IMR-90 (cell line): ENCODE measurements around the gene CCT4. TPM values are rescaled to one million over a fixed set of nuclear protein-coding genes. Genes with fewer than 3 reads are reported as not detected.

Experiments
- ATAC-seq: fragments of 200-7000 bp; cut with Tn5 transposase; 2 replicates; pipeline ENCODE4 v1.9.1; 2020; ENCODE audit warnings: low read depth, mild to moderate bottlenecking, moderate library complexity
- BruUV-seq: library from RNA; stranded (reverse); fragments of 400-500 nt; replicated peaks from 2 replicates; lab custom pipeline; 2021; lab: Mats Ljungman, UMichigan
- CTCF ChIA-PET: fragments of 300-600 bp; formaldehyde crosslinking; extraction: SDS; loops from one replicate; lab custom pipeline; 2021; ENCODE audit warnings: antibody characterized with exemption; lab: Yijun Ruan, JAX
- POLR2A ChIA-PET: fragments of 300-600 bp; sonication (Branson Sonifier 250); formaldehyde crosslinking; loops from one replicate; lab custom pipeline; 2022; ENCODE audit warnings: antibody characterized with exemption; ENCODE audit not compliant: unreplicated experiment; lab: Charles Lee
- DNase-seq: peaks from one replicate; pipeline ENCODE4 v3.0.0; 2013
- H2AFZ ChIP-seq: replicated peaks from 2 replicates; pipeline ENCODE3; 2013; ENCODE audit warnings: low read length, mild to moderate bottlenecking; ENCODE audit not compliant: poor library complexity
- H2AK5ac ChIP-seq: 2 replicates; pipeline ENCODE4 v1.6.1; 2013; ENCODE audit warnings: low read depth, low read length, inconsistent platforms
- H2AK9ac ChIP-seq: replicated peaks from 2 replicates; pipeline ENCODE3; 2013; ENCODE audit warnings: mild to moderate bottlenecking, low read depth, low read length, moderate library complexity; ENCODE audit not compliant: poor library complexity
- H2BK120ac ChIP-seq: 2 replicates; pipeline ENCODE4 v1.6.1; 2013; ENCODE audit warnings: low read depth, low read length, inconsistent platforms
- H2BK15ac ChIP-seq: 3 replicates; pipeline ENCODE4 v1.6.1; 2013; ENCODE audit warnings: low read depth, low read length, inconsistent platforms
- H2BK20ac ChIP-seq: 2 replicates; pipeline ENCODE4 v1.6.1; 2013; ENCODE audit warnings: low read depth, mild to moderate bottlenecking, inconsistent platforms, low read length, moderate library complexity
- H2BK5ac ChIP-seq: 2 replicates; pipeline ENCODE4 v1.6.1; 2013; ENCODE audit warnings: mild to moderate bottlenecking, low read depth, low read length, inconsistent platforms; ENCODE audit not compliant: poor library complexity, severe bottlenecking
- H3K14ac ChIP-seq: replicated peaks from 2 replicates; pipeline ENCODE4 v1.6.1; 2013; ENCODE audit warnings: low read depth, low read length, inconsistent platforms
- H3K18ac ChIP-seq: 2 replicates; pipeline ENCODE4 v1.6.1; 2013; ENCODE audit warnings: low read depth, low read length, control low read depth
- H3K23ac ChIP-seq: 2 replicates; pipeline ENCODE4 v1.6.1; 2013; ENCODE audit warnings: low read depth, low read length, inconsistent platforms
- H3K27ac ChIP-seq: 2 replicates; pipeline ENCODE4 v1.5.1; 2013; ENCODE audit warnings: mild to moderate bottlenecking, control low read depth, low read length; ENCODE audit not compliant: insufficient read depth
- H3K27me3 ChIP-seq: 2 replicates; pipeline ENCODE4 v1.6.1; 2013; ENCODE audit warnings: low read length; ENCODE audit not compliant: control insufficient read depth, insufficient read depth
- H3K36me3 ChIP-seq: 2 replicates; pipeline ENCODE4 v1.6.1; 2013; ENCODE audit warnings: low read length, mixed read lengths; ENCODE audit not compliant: control insufficient read depth, insufficient read depth
- H3K4ac ChIP-seq: 2 replicates; pipeline ENCODE4 v1.6.1; 2013; ENCODE audit warnings: low read depth, low read length, inconsistent platforms
- H3K4me1 ChIP-seq: 2 replicates; pipeline ENCODE4 v1.6.1; 2013; ENCODE audit warnings: low read length, mixed read lengths; ENCODE audit not compliant: control insufficient read depth, insufficient read depth
- H3K4me2 ChIP-seq: 2 replicates; pipeline ENCODE4 v1.6.1; 2013; ENCODE audit warnings: low read depth, mild to moderate bottlenecking, control low read depth, low read length, moderate library complexity
- H3K4me3 ChIP-seq: 2 replicates; pipeline ENCODE4 v1.5.1; 2013; ENCODE audit warnings: low read depth, mild to moderate bottlenecking, control low read depth, low read length, moderate library complexity; ENCODE audit not compliant: insufficient read depth
- H3K56ac ChIP-seq: 2 replicates; pipeline ENCODE4 v1.6.1; 2013; ENCODE audit warnings: low read length, inconsistent platforms; ENCODE audit not compliant: insufficient read depth; ENCODE audit errors: extremely low read depth
- H3K79me1 ChIP-seq, 2 experiments: 2 replicates each; pipeline ENCODE4 v1.6.1; 2013; ENCODE audit warnings: low read length in 2 of 2, inconsistent platforms in 1 of 2, low read depth in 1 of 2
- H3K9ac ChIP-seq: 2 replicates; pipeline ENCODE4 v1.6.1; 2013; ENCODE audit warnings: low read depth, low read length, control low read depth
- H3K9me1 ChIP-seq: 2 replicates; pipeline ENCODE4 v1.6.1; 2013; ENCODE audit warnings: low read length, inconsistent platforms; ENCODE audit not compliant: insufficient read depth
- H3K9me3 ChIP-seq: 2 replicates; pipeline ENCODE4 v1.6.1; 2013; ENCODE audit warnings: low read length; ENCODE audit not compliant: control insufficient read depth, insufficient read depth
- H4K20me1 ChIP-seq: 2 replicates; pipeline ENCODE4 v1.6.1; 2013; ENCODE audit warnings: low read length, inconsistent platforms; ENCODE audit not compliant: insufficient read depth
- H4K5ac ChIP-seq: 2 replicates; pipeline ENCODE4 v1.6.1; 2013; ENCODE audit warnings: mild to moderate bottlenecking, low read depth, low read length, control low read depth
- H4K8ac ChIP-seq, 2 experiments: 2 replicates each; pipeline ENCODE4 v1.6.1; 2013; ENCODE audit warnings: low read depth in 2 of 2, low read length in 2 of 2, control low read depth in 1 of 2, inconsistent platforms in 1 of 2
- H4K91ac ChIP-seq: 2 replicates; pipeline ENCODE4 v1.6.1; 2013; ENCODE audit warnings: low read depth, low read length, inconsistent platforms; ENCODE audit not compliant: insufficient read depth
- BHLHE40 ChIP-seq: fragments of 150-350 bp; IDR thresholded peaks from 2 replicates; pipeline ENCODE4 v1.6.1; 2016; ENCODE audit warnings: mild to moderate bottlenecking, low read depth, low read length
- CEBPB ChIP-seq: IDR thresholded peaks from 2 replicates; pipeline ENCODE4 v1.6.1; 2012; ENCODE audit warnings: low read depth, low read length, improper control_type of control experiment
- CHD1 ChIP-seq: IDR thresholded peaks from 2 replicates; pipeline ENCODE4 v1.6.1; 2012; ENCODE audit warnings: low read depth, low read length, improper control_type of control experiment
- ELK1 ChIP-seq: fragments of 150-350 bp; IDR thresholded peaks from 2 replicates; pipeline ENCODE4 v1.6.1; 2016; ENCODE audit warnings: low read depth, mild to moderate bottlenecking, low read length, moderate library complexity, borderline replicate concordance
- MAFK ChIP-seq: IDR thresholded peaks from 2 replicates; pipeline ENCODE4 v1.6.1; 2012; ENCODE audit warnings: low read depth, low read length, improper control_type of control experiment
- MAZ ChIP-seq: IDR thresholded peaks from 2 replicates; pipeline ENCODE4 v1.6.1; 2012; ENCODE audit warnings: low read depth, mild to moderate bottlenecking, low read length, improper control_type of control experiment, moderate library complexity, borderline replicate concordance
- MXI1 ChIP-seq: IDR thresholded peaks from 2 replicates; pipeline ENCODE4 v1.6.1; 2012; ENCODE audit warnings: low read depth, mild to moderate bottlenecking, low read length, moderate library complexity, borderline replicate concordance
- POLR2A ChIP-seq: IDR thresholded peaks from 2 replicates; pipeline ENCODE4 v1.6.1; 2012; ENCODE audit warnings: mild to moderate bottlenecking, low read depth, low read length
- RAD21 ChIP-seq: IDR thresholded peaks from 2 replicates; pipeline ENCODE4 v1.6.1; 2012; ENCODE audit warnings: low read length, improper control_type of control experiment
- RCOR1 ChIP-seq: IDR thresholded peaks from 2 replicates; pipeline ENCODE4 v1.6.1; 2012; ENCODE audit warnings: mild to moderate bottlenecking, low read length, improper control_type of control experiment; ENCODE audit not compliant: insufficient replicate concordance
- SMC3 ChIP-seq: fragments of 150-350 bp; IDR thresholded peaks from 2 replicates; pipeline ENCODE4 v1.6.1; 2016; ENCODE audit warnings: low read depth, mild to moderate bottlenecking, antibody characterized with exemption, low read length, moderate library complexity
- USF2 ChIP-seq: fragments of 150-350 bp; IDR thresholded peaks from 2 replicates; pipeline ENCODE4 v1.6.1; 2017; ENCODE audit warnings: mild to moderate bottlenecking, antibody characterized with exemption, low read length, low read depth
- WGBS, 2 experiments: methylation state at CpG; one replicate each; pipeline versions ENCODE4 v1.1.5 to v1.1.7; 2013; ENCODE audit warnings: missing lambda C conversion rate in 2 of 2; ENCODE audit not compliant: insufficient read length in 1 of 2; ENCODE audit errors: extremely low coverage in 2 of 2; 5-methylcytosine and 5-hydroxymethylcytosine counted together
- dilution Hi-C: fragments of 300-500 bp; cut with HindIII; formaldehyde crosslinking; loops from one replicate; pipeline ENCODE4 v1.14.3; 2018; ENCODE audit warnings: low sequenced_read_pairs; ENCODE audit not compliant: unreplicated experiment
- in situ Hi-C: fragments of 300-500 bp; cut with MboI; formaldehyde crosslinking; loops from 3 replicates; pipeline ENCODE4 v1.14.3; 2019; ENCODE audit warnings: low sequenced_read_pairs, inconsistent platforms, mixed read lengths
- intact Hi-C: fragments of 100-400 bp; cut with micrococcal nuclease; formaldehyde crosslinking; loops from 2 replicates; pipeline ENCODE4 v1.10.0; 2022
- polyA plus RNA-seq, 3 experiments: library from polyadenylated mRNA; depleted of rRNA; stranded (reverse); fragments of >200 nt; gene quantifications; 2 replicates each; pipeline ENCODE4 v1.2.3, GENCODE V29; 2012; ENCODE audit warnings: low replicate concordance in 1 of 3
- total RNA-seq: library from RNA; depleted of rRNA; stranded (reverse); fragments of >200 nt; gene quantifications from 2 replicates; pipeline ENCODE4 v1.2.3, GENCODE V29; 2012
- TF ChIP-seq, protein P1 (sequence below): conservative IDR thresholded peaks from 2 replicates; pipeline ENCODE4 v1.5.1; 2012; ENCODE audit warnings: mild to moderate bottlenecking, low read depth, low read length, improper control_type of control experiment

Gene CCT4
- total and polyA plus RNA-seq, 2 of the 4 experiments (the other 2 are of a cell fraction) = 94.4 to 187 TPM

DNA sequence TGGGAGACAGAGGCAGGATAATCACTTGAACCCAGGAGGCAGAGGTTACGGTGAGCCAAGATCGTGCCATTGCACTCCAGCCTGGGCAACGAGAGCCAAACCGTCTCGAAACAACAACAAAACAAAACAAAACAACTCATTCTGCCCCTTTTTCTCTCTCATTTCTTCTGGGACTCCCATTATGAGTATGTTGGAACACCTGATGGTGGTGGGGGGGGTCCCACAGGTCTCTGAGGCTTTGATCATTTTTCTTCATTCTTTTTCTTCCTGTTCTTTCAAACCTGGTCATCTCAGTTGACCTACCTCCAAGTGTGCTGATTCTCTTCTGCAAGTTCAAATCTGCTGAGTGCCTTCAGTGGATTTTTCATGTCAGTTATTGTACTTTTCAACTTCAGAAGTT, 26.4 kb downstream of the CCT4 start:
- no peak overlapping the region for H3K4me3 ChIP-seq
- 100% methylated on average over 1 of the region's 5 CpGs; no CpG with 5 or more reads in 1 of the 2 experiments for WGBS, 2 experiments
- H2BK20ac ChIP-seq = no peak overlapping the region
- no peak overlapping the region for H2BK15ac ChIP-seq
- H3K27me3 ChIP-seq = no peaks in the 10 kb centered on the region
- H3K23ac ChIP-seq = no peak overlapping the region
- no peak overlapping the region for H2BK120ac ChIP-seq
- peaks cover 26% of the 10 kb centered on the region for H3K36me3 ChIP-seq
- ChIA-PET POLR2A (no interaction called here), CTCF (no interaction called here)
- H3K18ac ChIP-seq = no peak overlapping the region
- H3K4me1 ChIP-seq = no peaks in the 10 kb centered on the region
- H3K4me2 ChIP-seq = no peak overlapping the region
- dilution Hi-C loops (no loop called here), intact Hi-C loops (no loop called here), in situ Hi-C loops (loop anchor here (10.0 kb wide), 1 partner anchor 367 kb away; no protein-coding TSS in a partner anchor)
- H3K56ac ChIP-seq = no peak overlapping the region
- H3K79me1 ChIP-seq = no peaks in the 10 kb centered on the region; a peak in 1 of 4 replicates
- no TSS peak for BruUV-seq
- no peak overlapping the region for H2AK9ac ChIP-seq
- no peak overlapping the region for H4K91ac ChIP-seq
- no peak overlapping the region for H2BK5ac ChIP-seq
- H3K9ac ChIP-seq = no peak overlapping the region
- no peak overlapping the region for H2AFZ ChIP-seq
- no peak overlapping the region for H3K27ac ChIP-seq
- no peak overlapping the region for H2AK5ac ChIP-seq
- DNase-seq (no peak), ATAC-seq (no peak)
- no peaks in the 10 kb centered on the region for H3K9me3 ChIP-seq
- no peaks in the 10 kb centered on the region for H3K9me1 ChIP-seq
- H4K8ac ChIP-seq = no peak overlapping the region
- no peak overlapping the region for H3K14ac ChIP-seq
- H3K4ac ChIP-seq = no peak overlapping the region
- TF ChIP-seq MAZ (no peak), BHLHE40 (no peak), RAD21 (no peak), CEBPB (no peak), USF2 (no peak), MXI1 (no peak), CHD1 (no peak), MAFK (no peak), POLR2A (no peak), ELK1 (no peak), SMC3 (no peak), RCOR1 (no peak)
- TF ChIP-seq, protein P1, sequence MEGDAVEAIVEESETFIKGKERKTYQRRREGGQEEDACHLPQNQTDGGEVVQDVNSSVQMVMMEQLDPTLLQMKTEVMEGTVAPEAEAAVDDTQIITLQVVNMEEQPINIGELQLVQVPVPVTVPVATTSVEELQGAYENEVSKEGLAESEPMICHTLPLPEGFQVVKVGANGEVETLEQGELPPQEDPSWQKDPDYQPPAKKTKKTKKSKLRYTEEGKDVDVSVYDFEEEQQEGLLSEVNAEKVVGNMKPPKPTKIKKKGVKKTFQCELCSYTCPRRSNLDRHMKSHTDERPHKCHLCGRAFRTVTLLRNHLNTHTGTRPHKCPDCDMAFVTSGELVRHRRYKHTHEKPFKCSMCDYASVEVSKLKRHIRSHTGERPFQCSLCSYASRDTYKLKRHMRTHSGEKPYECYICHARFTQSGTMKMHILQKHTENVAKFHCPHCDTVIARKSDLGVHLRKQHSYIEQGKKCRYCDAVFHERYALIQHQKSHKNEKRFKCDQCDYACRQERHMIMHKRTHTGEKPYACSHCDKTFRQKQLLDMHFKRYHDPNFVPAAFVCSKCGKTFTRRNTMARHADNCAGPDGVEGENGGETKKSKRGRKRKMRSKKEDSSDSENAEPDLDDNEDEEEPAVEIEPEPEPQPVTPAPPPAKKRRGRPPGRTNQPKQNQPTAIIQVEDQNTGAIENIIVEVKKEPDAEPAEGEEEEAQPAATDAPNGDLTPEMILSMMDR = no peak
- H4K5ac ChIP-seq = no peak overlapping the region
- no peaks in the 10 kb centered on the region for H4K20me1 ChIP-seq
